Lung microvascular endothelial cell (primary cell): ENCODE results near the gene MTHFSD. TPM values are rescaled to one million over a fixed set of nuclear protein-coding genes. Genes with fewer than 3 reads are reported as not detected.

Experiments used
- DNase-seq, 2 donors: peaks; one replicate each; pipeline versions ENCODE4 v3.0.0 to v3.0.0-alpha.2; 2010; ENCODE audit warnings: low read depth in 2 of 2
- total RNA-seq: library from RNA; depleted of rRNA; stranded (reverse); fragments of >200 nt; gene quantifications from 2 replicates; pipeline ENCODE4 v1.2.1, GENCODE V29; 2014

The MTHFSD gene
- total RNA-seq, 1 donor from 2014 or later: 7.1 TPM

- peak in 1 of 2 donors; percentile 52 for DNase-seq
Measured at GRCh38 chr16:86572041-86572521, 17.0 kb upstream of the MTHFSD start.

DNA sequence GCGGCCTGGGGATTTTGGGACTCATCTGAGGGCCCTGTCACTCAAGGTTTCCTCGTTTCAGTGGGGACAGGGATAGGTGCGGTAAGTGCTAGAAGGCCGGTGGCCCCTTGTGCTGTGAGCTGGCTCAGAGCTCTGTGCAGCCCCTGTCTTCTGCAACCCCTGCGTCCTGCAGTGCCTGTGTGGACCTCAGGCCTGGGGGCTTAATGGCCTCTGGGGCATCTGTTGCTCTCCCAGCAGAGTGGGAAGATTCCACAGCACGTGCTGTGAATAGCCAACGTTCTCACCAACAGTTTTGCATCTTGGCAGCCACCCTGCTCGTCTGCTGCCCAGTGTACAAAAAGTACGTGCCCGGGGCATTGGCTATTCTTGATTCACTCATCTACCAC lies 16.5 kb upstream of the MTHFSD start:
- peak in 1 of 2 donors; percentile 55 for DNase-seq

GRCh38 chr16:86570558-86571529 lies 15.8 kb upstream of the MTHFSD start:
- peak in 1 of 2 donors; percentile 48 for DNase-seq

DNA sequence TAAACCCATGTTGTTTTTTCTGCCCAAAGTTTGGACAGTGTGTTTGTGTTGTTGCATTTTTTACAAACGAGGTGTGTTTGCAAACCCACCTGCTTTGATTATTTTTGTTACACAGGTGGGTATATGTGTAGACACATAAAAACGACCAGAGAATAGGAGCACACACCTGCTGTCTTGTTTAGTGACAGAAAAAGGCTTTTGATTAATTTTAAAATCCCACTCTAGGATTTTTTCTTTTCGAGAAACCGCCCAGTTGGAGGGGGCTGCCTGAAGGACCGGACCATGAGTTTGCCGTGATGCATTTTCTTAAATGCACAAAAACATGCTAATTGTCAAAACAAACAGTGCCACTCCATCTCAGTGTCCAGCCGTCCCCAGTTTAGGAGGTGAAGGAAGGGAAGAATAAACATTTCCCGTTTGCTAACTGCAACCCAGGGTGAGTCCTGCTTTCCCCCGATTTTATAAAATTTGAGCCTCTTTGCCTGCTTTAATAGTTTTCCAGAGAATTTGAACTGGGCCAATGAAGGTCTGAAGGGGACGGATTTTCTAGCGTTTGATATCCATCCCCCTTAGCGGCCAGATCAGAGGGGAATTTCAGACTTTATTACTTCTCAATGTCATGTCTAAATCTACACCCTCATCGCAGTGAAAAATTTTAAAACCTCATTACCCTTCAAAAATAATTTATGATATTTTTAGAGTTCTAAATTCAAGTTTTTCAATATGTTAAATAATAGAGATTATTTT lies 14.8 kb upstream of the MTHFSD start:
- peak in 1 of 2 donors; percentile 28 for DNase-seq

GRCh38 chr16:86568677-86569623 lies 13.9 kb upstream of the MTHFSD start:
- DNase-seq: peak in 1 of 2 donors; percentile 31

- DNase-seq: peak; percentile 72 to 81
Measured at GRCh38 chr16:86567701-86568581, 12.9 kb upstream of the MTHFSD start.

DNA sequence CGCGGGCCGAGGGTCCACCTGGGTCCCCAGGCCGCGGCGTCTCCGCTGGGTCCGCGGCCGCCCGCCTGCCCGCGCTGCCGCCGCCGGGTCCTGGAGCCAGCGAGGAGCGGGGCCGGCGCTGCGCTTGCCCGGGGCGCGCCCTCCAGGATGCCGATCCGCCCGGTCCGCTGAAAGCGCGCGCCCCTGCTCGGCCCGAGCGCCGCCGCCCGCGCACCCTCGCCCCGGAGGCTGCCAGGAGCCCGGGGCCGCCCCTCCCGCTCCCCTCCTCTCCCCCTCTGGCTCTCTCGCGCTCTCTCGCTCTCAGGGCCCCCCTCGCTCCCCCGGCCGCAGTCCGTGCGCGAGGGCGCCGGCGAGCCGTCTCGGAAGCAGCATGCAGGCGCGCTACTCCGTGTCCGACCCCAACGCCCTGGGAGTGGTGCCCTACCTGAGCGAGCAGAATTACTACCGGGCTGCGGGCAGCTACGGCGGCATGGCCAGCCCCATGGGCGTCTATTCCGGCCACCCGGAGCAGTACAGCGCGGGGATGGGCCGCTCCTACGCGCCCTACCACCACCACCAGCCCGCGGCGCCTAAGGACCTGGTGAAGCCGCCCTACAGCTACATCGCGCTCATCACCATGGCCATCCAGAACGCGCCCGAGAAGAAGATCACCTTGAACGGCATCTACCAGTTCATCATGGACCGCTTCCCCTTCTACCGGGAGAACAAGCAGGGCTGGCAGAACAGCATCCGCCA lies 12.1 kb upstream of the MTHFSD start:
- peak; percentile 76 to 86 for DNase-seq

GRCh38 chr16:86566601-86566965 lies 11.5 kb upstream of the MTHFSD start, which contains the start of gene FOXC2:
TSS of gene FOXC2 (plus strand) at chr16:86566829. CDS start at chr16:86567336, 507 bp downstream.
- DNase-seq: peak; percentile 95 to 97

DNA sequence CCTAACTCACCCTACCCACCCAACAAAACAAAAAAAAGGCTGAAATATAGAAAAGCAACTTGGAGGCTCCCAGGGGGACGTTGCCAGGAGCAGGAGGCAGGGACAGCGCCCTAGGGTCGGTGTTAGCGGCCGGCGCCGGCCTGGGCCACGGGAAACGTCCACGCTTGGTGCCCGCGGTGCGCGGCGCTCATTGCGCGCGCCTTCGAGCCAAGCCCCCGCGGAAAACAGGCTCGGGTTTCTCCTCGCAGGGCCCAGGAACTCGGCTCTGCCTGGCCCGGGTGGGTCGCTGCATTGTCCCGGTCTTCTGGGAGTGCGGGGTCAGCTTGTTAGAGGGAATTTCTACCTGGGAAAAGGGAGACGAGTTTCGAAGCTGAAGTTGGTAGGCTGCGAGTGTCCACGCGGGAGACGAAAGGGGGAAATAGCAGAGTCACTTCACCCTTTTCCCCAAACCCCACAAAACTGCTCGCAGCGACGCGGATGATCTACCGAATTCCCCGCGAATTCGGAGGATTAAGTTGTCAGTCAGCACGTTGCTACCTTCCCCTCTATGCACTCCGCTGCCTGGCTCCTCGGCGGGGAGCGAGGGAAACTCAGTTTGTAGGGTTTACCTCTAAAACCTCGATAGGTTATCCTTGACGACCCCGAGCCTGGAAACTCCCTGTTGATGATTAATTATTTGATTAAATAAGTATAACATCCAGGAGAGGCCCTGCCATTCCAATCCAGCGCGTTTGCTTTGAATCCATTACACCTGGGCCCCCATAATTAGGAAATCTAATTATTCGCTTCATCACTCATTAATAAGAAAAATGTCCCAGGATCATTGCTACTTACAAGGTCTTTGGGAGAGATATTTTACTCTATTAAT lies 10.8 kb upstream of the MTHFSD start:
- peak in 1 of 2 donors; percentile 50 for DNase-seq

DNA sequence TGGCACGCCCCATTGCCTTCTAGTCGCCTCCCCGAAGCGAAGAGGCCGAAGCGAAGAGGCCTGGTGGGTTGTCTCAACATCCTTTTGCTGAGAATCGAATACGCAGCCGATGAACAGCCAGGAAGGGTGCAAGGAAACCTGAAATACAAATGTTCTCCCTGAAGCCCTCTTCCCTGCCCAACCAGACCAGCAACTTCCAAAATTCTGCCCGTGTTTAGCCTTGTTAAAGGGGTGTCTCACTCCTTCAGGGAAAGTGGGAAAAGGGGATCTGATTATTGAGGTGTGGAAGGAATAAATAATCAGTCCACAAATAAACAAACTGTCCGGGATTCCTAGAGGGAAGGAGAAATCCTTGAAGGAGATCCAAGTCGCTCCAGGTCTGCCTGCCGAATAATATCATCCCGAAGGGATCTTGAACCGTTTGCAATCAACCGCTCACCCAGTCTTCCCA lies 10.2 kb upstream of the MTHFSD start:
- peak in 1 of 2 donors; percentile 30 for DNase-seq

GRCh38 chr16:86563469-86564345 lies 8.7 kb upstream of the MTHFSD start:
- DNase-seq: peak; percentile 90 to 96

DNA sequence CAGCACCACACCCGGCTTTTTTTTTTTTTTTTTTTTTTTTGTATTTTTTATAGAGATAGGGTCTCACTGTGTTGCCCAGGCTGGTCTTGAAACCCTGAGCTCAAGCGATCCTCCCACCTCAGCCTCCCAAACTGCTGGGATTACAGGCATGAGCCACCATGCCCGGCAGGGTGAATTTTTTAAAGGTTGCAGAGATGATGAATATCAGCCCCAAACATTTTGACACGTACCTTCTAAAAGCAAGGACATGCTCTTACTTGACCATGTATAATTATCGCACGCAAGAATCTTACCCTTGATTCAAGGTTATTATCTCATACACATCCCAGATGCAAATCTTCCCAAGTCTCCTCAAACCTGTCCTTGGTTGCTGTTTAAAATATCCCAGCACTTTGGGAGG lies 7.3 kb upstream of the MTHFSD start:
- DNase-seq: no peak

DNA sequence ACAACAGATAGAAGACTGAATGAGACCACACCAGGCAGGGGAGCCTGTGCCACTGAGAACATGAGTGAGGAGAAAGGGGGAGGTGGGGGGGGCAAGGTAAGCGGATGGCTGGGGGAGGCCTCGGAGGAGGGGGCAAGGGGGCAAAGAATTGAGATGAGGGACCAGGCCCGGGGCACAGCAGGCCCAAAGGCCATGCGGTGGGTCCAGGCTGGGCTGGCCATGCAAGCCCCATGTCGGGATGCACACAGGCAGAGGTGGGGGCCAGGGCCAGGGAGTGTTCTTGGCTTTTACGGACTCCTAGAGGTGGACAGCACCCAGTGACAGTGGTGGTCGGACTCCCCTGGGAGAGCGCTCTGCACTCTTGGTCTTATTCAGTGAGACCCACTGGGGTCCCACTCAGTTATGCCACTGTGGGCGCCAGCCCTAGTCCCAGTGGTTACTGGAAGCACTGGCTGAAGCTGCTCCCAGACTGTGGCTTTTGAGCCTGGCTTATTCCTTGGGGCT lies 4.8 kb upstream of the MTHFSD start:
- no peak for DNase-seq

GRCh38 chr16:86558355-86559193 lies 3.5 kb upstream of the MTHFSD start:
- no peak for DNase-seq

DNA sequence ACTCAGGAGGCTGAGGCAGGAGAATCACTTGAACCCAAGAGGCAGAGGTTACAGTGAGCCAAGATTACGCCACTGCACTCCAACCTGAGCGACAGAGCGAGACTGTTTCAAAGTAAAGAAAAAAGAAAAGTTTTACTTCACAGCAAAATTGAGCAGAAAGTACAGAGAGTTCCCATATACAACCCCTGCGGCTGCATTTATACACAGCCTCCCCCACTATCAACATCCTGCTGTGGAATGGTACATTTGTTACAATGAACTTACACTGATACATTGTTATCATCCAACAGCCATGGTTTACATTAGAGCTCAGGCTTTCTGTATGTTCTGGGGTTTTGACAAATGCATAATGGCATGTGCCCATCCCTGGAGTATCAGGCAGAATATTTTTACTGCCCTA lies 2.6 kb upstream of the MTHFSD start:
- DNase-seq: no peak

DNA sequence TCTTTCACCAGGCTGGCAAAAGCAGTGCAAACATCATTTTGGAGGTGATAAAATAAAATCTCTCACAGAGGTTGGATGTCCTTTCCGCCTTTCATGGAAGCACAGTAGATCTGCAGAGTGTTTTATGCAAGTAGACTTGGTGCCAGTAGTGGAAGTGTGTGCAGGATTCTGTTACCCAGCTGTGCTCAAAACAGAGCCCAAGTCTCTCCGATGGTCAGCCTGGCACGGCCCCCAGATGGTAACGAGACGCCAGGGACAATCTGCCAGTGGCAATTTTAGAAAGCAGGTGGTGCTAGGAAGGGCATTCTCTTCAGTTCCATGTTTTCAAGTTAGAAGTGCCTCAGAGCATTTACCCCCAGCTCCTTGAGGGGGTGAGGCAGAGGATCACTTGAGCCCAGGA lies 1.5 kb upstream of the MTHFSD start:
- no peak for DNase-seq
